ENCODE measurements around the gene LPXN.

The LPXN gene

GRCh38 chr11:58511636-58512035 is 64.0 kb downstream of the LPXN start:
- no peak for DNase-seq

GRCh38 chr11:58509748-58510147 is 65.9 kb downstream of the LPXN start:
- DNase-seq, result no peak

- no peak for DNase-seq
These were observed 66.8 kb downstream of the LPXN start for GRCh38 chr11:58508814-58509213.

GRCh38 chr11:58508005-58508404 is 67.7 kb downstream of the LPXN start, which contains the start of gene OR5B21:
Gene OR5B21, minus strand, starts transcription at chr11:58508105. Its CDS starts 0 bp downstream, at chr11:58508105.
- no peak for DNase-seq

GRCh38 chr11:58507355-58507754 is 68.3 kb downstream of the LPXN start:
- DNase-seq, result no peak

GRCh38 chr11:58506935-58507334 is 68.7 kb downstream of the LPXN start:
- no peak for DNase-seq

GRCh38 chr11:58505849-58506248 is 69.8 kb downstream of the LPXN start:
- DNase-seq, result no peak

GRCh38 chr11:58504232-58504631 is 71.4 kb downstream of the LPXN start:
- DNase-seq, result no peak

GRCh38 chr11:58503361-58503856 is 72.2 kb downstream of the LPXN start:
- DNase-seq, result no peak

- no peak for DNase-seq
These were observed 73.7 kb downstream of the LPXN start for GRCh38 chr11:58502004-58502403.

- no peak for DNase-seq
These were observed 77.2 kb downstream of the LPXN start for GRCh38 chr11:58498464-58498863.

- DNase-seq, result no peak
These were observed 77.7 kb downstream of the LPXN start for GRCh38 chr11:58497951-58498350.

GRCh38 chr11:58495906-58496305 is 79.8 kb downstream of the LPXN start:
- DNase-seq, result no peak

GRCh38 chr11:58494101-58494500 is 81.6 kb downstream of the LPXN start:
- no peak for DNase-seq

GRCh38 chr11:58493676-58494075 is 82.0 kb downstream of the LPXN start:
- no peak for DNase-seq

GRCh38 chr11:58490827-58491226 is 84.8 kb downstream of the LPXN start:
- no peak for DNase-seq

GRCh38 chr11:58487170-58487569 is 88.5 kb downstream of the LPXN start:
- no peak for DNase-seq

GRCh38 chr11:58485961-58486360 is 89.7 kb downstream of the LPXN start:
- DNase-seq, result no peak

Measured in activated CD4-positive, alpha-beta T cell treated with anti-CD3 and anti-CD28 coated beads for 4 hours (primary cell).